HG02840 (cell line): ENCODE results near the gene LRRC8D.

ENCODE experiments used
- ATAC-seq: cut with Tn5 transposase; IDR thresholded peaks from one replicate; pipeline ENCODE4 v1.9.1; 2021; ENCODE audit warnings: mild to moderate bottlenecking, moderate library complexity, moderate number of reproducible peaks; ENCODE audit not compliant: unreplicated experiment, low FRiP score

Gene LRRC8D

GRCh38 chr1:89951766-89952604 is 131.2 kb downstream of the LRRC8D start:
- ATAC-seq: no peak

GRCh38 chr1:89952605-89953130 is 131.8 kb downstream of the LRRC8D start:
- ATAC-seq: peak; percentile 17

GRCh38 chr1:89953131-89953626 is 132.3 kb downstream of the LRRC8D start:
- ATAC-seq: peak; percentile 46

- no peak for ATAC-seq
Observed at GRCh38 chr1:89953929-89954328, 133.1 kb downstream of the LRRC8D start.

GRCh38 chr1:89954401-89954800 is 133.6 kb downstream of the LRRC8D start:
- no peak for ATAC-seq

GRCh38 chr1:89955311-89956205 is 134.7 kb downstream of the LRRC8D start:
- ATAC-seq: no peak

GRCh38 chr1:89957107-89957506 is 136.3 kb downstream of the LRRC8D start:
- ATAC-seq: no peak

GRCh38 chr1:89958851-89959654 is 138.2 kb downstream of the LRRC8D start:
- no peak for ATAC-seq

GRCh38 chr1:89959719-89960118 is 138.9 kb downstream of the LRRC8D start:
- ATAC-seq: no peak

GRCh38 chr1:89962024-89962741 is 141.4 kb downstream of the LRRC8D start:
- no peak for ATAC-seq

GRCh38 chr1:89962742-89963075 is 141.9 kb downstream of the LRRC8D start:
- ATAC-seq: no peak

- ATAC-seq: no peak
Observed at GRCh38 chr1:89965193-89965768, 144.4 kb downstream of the LRRC8D start.

GRCh38 chr1:89966656-89967055 is 145.8 kb downstream of the LRRC8D start:
- ATAC-seq: no peak

- no peak for ATAC-seq
Observed at GRCh38 chr1:89971600-89971999, 150.8 kb downstream of the LRRC8D start.

GRCh38 chr1:89972024-89972423 is 151.2 kb downstream of the LRRC8D start:
- ATAC-seq: no peak

GRCh38 chr1:89973471-89974127 is 152.8 kb downstream of the LRRC8D start:
- ATAC-seq: no peak

- no peak for ATAC-seq
Observed at GRCh38 chr1:89974256-89974655, 153.4 kb downstream of the LRRC8D start.

- ATAC-seq: no peak
Observed at GRCh38 chr1:89974696-89975470, 154.1 kb downstream of the LRRC8D start.
